ENCODE results near the gene MEDAG. TPM values are rescaled to one million over a fixed set of nuclear protein-coding genes. Genes with fewer than 3 reads are reported as not detected.

MEDAG gene
- polyA plus RNA-seq, 3 donors: 7.4 to 260 (median 152) TPM

DNA sequence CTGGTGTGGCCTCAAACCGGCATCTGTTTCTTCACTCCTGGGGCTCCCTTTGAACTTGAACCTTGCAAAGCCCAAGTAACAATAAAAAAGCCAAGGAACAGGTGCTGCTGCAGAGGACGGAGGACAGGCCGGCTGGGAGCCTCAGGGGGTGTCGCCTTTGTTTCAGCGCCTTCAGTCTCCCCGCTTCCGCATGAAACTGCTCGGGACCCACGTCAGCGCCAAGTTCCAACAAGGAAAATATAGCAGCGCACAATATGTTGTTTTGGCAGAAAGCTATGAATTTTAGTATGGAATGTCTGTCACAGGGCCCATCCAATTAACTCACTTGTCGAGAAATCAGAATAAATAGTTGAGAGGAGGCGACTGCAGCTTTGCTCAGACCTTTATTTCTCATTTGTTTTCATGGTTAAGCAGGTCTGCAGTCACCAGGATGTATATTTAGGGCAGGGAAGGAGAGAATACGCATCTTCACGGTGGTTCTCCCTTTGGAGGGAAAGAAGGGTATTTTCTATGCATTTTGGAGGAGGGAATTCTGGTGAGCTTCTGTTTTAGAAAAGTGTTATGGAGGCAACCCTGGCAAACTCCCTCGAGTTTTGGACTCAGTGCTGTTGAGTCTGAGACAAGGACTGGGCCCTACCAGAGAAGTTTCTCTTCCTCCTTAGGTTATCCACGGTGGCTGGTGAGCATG, 34.3 kb upstream of the MEDAG start:
- WGBS, 3 donors: 91 to 95% (median 94%) methylated on average over 17 of the region's 17 CpGs
- no peak overlapping the region for H3K27ac ChIP-seq (ENCODE audit: low read depth, low read length)

DNA sequence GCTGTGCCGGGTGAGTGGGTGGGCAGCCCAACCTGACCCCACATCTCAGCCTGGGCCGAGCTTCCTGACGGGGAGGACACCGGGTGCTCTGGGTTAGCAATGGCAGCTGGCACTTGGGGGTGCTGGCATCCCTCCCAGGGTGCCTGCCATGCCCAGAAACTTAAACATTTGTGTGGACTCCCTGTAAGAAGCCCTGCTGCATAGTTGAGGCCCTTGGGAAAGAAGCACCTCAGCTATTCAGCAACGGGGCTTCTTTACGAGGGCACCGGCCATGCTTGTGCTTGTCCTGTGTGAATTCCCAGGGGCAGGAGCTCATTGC, 33.8 kb upstream of the MEDAG start:
- H3K27ac ChIP-seq (ENCODE audit: low read depth, low read length): no peak overlapping the region
- 85 to 94% (median 90%) methylated on average over 7 of the region's 7 CpGs for WGBS, 3 donors

DNA sequence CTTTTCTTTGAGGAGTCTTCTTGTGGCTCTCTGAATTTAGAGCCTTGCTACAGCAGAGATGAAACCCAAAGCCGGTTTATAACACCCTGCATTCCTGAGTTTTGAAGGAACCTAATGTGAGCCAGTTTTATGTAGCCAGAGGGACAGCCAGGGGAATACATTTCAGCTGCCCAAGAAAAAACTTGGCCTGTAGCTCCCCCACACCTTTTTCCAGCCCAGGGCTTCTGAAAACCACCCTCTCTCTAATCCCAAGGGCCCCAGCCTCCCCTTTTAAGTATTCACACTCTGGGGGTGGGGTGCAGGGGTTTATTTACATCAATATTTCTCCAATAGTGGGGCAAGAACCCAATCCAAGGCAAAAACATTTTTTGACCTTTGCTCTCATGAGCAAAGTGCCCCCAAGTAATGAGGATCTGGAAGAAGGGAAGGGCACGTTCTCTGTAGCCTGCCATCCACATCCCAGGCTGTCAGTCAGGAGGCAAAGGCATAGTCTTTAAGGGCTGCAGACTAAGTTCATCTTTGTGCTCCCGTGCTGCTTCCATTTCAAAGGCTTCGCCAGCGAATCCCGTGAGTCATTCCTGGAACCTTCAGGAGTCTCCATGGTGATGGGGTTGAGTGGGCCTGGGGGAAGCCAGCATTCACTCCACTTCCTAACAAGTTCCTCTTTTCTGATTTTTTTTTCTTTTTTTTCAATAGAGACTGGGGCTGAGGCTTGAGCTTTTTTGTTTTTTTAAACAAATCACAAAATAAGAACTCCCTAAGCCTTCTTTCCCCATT, 33.2 kb upstream of the MEDAG start:
- WGBS, 3 donors: 25 to 62% (median 28%) methylated on average over 6 of the region's 6 CpGs
- no peak overlapping the region for H3K27ac ChIP-seq (ENCODE audit: low read depth, low read length)

DNA sequence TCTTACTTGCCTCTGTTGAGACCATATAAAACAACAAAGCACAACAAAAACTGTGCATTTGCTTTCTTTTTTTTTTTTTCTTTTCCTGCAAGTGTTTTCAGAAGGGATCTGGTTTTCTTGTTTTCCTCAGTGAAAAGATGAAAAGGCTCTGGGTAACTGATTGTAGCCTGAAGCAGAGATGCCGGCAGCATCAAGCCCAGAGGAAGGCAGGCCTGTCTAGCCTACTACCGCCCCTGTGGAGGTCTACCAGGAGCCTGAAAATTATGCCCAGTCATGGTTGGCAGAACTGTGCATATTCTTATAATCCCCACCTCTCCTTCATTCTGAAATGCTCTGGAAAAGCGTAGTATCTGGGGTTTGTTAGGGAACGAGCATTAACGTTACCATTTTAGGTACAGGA, 32.6 kb upstream of the MEDAG start:
- H3K27ac ChIP-seq (ENCODE audit: low read depth, low read length): no peak overlapping the region
- 65 to 84% (median 72%) methylated on average over 5 of the region's 5 CpGs for WGBS, 3 donors

DNA sequence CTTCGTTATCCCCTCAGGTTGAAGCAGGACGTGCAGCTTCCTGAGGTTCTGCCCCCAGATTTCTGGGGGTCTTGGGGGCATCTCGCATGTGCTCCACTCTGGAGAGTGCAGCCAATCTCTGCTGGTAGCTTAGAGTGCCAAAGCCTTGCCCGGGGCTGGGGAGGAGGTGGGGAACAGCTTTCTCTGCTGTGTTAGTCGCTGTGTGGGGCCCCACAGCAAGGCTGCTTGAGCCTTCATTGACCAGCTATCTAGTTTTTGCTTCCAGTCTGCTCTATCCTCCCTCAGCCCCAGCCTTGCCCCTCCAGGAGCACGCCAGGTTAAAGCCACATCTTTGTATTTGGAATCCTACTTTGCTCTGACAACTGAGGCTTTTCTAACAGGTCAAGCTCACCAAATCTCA, 32.0 kb upstream of the MEDAG start:
- 75 to 80% (median 79%) methylated on average over 6 of the region's 6 CpGs for WGBS, 3 donors
- H3K27ac ChIP-seq (ENCODE audit: low read depth, low read length): no peak overlapping the region

DNA sequence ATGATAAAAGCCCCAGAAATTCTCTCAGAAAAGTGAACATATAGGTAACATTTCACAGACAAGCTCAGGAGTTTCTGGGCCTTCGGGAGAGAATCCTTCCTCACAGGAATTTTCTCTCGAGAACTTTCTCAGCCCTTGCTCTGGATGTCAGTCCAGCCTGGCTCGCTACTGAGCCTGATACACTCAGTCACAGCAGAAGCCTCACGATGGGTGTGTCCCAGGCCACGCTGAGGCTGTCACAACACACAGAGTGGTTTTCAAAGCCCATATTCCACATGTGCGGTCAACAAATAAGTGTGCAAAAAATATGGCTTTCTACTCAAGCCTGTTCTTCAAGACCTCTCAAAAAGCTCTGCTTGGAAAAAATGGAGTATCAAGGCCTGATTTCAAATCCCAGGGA, 31.5 kb upstream of the MEDAG start:
- WGBS, 3 donors: 73 to 82% (median 78%) methylated on average over 6 of the region's 6 CpGs
- H3K27ac ChIP-seq (ENCODE audit: low read depth, low read length): no peak overlapping the region

DNA sequence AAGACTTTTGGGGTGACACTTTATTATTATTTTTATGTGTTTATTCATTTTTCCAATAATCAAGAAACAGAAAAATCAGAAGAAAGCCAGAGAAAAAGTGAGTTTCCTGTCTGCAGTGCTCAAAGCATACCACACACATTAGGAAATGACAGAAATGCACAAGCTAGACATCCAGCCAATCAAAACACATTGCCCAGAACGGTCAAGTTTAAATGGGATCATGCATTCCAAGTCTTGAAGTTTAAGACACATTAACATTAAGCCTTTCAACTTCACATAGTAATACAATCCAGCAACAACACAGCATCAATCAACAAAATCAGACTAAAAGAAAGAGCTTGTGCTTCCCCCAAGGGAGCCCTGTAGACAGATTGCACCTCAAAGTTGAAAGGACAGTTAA, 28.7 kb upstream of the MEDAG start:
- 0 to 25% (median 18%) methylated on average over 1 of the region's 1 CpG for WGBS, 3 donors
- no peak overlapping the region for H3K27ac ChIP-seq (ENCODE audit: low read depth, low read length)

DNA sequence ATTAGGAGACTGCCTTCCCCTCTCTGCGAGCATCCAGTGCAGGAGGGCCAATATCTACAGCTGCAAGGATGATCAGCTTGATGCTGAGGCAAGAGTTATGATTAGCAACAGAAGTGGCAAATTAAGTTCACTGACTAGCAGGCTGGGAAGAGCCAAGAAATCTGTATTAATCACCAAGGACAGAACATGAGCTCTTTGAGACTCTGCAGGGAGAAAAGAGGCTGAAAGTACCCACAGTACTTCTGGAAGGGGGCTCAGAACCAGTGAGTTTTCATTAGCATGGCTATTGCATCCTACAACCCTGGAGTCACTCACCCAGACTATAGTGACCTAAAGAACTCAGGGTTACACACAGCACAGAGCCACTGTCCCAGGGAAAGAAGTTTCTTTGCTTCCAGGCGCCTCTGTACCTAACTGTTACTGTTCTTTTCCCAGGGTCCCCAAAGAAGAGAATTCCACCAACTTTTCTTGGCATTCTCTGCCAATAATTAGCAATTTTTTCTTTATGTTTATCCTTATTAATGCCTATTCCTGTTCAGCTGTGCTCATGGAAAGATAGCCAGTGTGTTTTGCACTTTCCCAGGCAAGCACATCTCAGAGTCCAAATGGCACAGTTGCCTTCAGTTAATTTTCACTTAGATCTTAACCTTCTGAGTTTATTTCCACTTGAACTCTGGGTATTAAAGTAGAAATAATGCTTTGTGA, 25.8 kb upstream of the MEDAG start:
- H3K27ac ChIP-seq (ENCODE audit: low read depth, low read length): no peak overlapping the region
- WGBS, 3 donors: 63 to 86% (median 74%) methylated on average over 2 of the region's 2 CpGs

DNA sequence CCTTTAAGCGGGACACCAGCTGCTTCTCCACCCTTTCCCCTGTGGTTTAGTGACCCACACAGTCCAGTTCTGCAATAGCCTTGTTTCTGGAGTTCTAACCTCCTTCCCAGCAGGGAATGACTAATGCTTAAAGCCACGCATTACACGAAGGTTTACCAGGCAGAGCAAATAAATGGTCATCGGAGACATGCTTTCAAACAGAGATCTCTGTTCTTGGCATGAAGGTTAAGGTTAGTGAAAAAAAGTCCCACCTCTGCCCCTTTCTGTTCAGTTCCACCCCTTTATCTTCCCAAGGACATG, 25.3 kb upstream of the MEDAG start:
- H3K27ac ChIP-seq (ENCODE audit: low read depth, low read length): no peak overlapping the region
- 42 to 61% (median 46%) methylated on average over 4 of the region's 4 CpGs for WGBS, 3 donors

DNA sequence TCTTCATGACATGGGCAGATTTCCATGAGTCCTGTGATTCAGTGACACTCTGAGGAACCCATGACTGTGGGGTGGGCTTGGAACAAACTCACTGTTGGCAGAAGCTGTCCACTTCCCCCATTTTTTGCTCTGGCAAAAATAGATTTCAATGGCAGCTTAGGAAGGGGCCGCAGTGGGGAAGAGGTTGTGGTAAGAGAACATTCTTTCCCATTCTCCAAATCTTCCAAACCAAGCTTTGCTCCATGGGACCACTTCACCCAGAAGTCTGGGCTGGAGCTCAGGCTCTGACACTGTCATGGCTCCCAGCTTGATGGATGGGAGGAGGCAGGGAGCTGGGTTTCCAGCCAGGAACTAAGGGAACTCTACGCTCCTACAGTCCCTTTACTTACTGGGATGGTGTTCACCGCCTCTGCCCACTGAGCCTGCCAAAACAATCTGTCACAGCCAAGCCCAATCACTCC, 24.9 kb upstream of the MEDAG start:
- H3K27ac ChIP-seq (ENCODE audit: low read depth, low read length): peak overlapping the region; percentile 32
- WGBS, 3 donors: 59 to 71% (median 65%) methylated on average over 3 of the region's 3 CpGs

DNA sequence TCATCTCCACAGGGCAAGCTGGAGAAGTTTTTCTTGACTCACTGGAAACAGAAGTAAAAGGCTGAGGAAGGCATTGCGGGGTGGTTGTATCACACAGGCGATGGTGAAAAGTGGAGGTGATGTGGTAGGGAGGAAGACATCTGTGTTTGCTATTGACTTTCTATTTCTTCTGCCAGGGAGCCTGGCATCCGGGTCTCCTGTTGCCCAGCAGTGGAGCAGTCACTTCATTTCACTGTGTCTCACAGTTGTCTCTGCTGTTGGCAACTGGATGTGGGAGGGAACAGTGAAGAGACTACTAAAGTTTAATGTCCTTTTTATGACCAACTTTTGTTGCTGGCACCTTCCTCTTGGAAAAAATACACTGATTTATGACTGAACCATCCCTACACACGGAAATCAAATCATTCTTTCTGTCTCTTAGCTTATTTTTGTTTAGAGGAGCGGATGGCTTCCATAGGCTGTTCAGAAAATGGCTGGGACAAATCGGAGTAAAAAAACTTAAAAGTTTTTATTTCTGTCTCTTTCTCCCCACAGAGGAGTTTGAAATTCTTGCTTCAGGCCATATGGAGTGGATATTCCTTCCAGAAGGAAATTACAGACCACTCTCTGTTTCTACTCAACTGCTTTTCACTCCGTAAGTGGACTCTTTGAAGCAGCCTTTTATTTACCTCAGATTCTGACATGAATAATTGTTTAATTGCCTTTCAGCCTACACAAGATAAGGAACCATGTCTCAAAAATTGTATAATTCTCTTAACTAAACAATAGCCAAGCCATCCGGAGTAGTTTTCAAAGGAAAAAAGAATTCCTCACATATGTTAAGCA, 23.8 kb upstream of the MEDAG start:
- 50 to 67% (median 64%) methylated on average over 8 of the region's 8 CpGs for WGBS, 3 donors
- no peak overlapping the region for H3K27ac ChIP-seq (ENCODE audit: low read depth, low read length)

DNA sequence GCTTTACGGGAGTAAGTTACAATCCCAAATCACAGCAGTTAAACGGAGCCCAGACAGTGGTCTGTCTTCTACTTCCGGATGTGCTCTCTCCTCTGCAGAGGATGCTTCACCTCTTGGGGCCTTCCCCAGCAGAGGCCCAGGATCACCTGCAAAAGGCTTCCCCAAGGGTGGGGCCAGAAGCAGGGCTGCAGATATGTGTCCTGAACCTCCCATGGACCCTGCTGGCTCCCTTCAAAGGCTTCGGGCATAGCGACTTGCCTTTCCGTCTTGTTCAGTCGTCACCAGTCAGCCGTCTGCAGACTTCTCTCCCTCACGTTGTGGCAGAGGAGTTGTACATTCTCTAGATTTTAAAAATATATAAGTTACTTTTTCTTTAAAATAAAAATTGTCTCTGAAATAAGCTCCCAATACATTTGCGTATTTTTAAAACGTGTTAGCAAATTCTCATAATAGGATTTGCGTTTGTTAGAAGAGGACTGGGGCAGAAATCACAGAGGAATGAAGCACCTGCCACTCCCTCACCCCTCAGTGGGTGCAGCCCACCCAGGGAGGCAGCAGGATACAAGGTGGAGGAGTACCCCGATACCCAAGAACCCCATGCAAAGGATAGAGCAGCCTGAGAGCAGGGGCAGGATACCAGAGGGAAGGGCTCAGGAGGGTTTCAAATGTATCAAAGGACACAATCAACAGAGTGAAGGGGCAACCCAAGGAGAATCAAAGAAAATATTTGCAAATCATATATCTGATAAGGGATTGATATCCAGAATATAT, 22.9 kb upstream of the MEDAG start:
- WGBS, 3 donors: 69 to 83% (median 78%) methylated on average over 13 of the region's 13 CpGs
- H3K27ac ChIP-seq (ENCODE audit: low read depth, low read length): no peak overlapping the region

DNA sequence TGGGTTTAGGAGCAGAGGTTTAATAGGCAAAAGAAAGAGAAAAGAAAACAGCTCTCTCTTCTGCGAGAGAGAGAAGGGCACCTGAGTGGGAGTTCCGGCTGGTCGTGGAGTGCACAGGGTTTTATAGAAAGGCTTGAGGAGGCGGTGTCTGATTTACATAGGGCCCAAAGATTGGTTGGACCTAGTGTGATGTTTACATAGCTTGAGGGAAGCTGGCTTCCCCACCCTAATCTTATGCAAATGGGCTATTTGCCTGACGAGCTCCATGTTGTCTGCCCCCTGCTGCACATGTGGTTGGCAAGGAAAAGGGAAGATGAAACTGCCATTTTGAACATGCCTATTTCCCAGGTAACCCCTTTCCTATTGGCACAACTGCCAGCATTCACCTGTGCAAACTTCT, 21.5 kb upstream of the MEDAG start:
- no peak overlapping the region for H3K27ac ChIP-seq (ENCODE audit: low read depth, low read length)
- WGBS, 3 donors: 85 to 90% (median 86%) methylated on average over 5 of the region's 5 CpGs

DNA sequence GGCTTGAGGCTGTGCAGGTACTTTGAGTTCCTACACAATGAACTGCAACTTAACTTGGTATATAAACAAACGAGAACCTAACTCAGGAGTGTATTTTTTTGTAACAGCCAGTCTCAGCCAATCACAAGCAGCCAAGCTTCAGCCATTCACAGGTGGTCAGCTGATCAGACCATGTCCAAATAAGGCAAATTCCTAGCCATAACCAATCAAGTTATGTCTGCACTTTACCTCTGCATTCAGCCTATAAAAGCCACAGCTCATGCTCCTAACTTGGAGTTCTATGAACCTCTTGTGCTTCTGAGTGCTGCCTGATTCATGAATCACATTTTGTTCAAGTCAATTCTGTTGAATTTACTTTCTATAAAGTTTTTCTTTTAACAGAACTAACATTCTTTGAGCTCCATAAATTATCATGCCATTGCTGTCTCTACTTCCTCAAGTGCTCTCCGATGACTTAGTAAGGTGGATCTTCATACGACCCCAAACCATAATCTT, 16.8 kb upstream of the MEDAG start:
- WGBS, 3 donors: 80 to 88% (median 86%) methylated on average over 3 of the region's 3 CpGs
- no peak overlapping the region for H3K27ac ChIP-seq (ENCODE audit: low read depth, low read length)

DNA sequence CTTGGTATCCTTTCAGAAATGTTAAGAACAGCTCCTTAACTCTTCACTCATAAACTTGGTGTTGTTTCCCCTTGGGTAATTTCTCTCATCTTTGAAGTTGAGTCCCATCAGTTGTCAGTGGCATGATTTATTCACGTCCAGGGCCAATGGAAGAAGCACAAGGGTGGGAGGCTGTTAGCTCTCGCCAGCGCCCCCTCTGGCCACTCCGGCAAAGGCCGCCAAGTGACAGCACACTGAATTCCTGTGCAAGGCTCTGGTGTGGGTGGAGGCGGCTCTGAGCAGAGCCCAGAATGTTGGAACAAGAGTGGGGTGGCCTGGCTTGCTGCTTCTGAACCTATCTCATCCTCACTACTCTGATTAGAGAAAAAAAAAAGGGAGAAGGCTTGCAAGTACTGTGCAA, 13.1 kb upstream of the MEDAG start:
- H3K27ac ChIP-seq (ENCODE audit: low read depth, low read length): no peak overlapping the region
- WGBS, 3 donors: 29 to 34% (median 31%) methylated on average over 6 of the region's 6 CpGs

DNA sequence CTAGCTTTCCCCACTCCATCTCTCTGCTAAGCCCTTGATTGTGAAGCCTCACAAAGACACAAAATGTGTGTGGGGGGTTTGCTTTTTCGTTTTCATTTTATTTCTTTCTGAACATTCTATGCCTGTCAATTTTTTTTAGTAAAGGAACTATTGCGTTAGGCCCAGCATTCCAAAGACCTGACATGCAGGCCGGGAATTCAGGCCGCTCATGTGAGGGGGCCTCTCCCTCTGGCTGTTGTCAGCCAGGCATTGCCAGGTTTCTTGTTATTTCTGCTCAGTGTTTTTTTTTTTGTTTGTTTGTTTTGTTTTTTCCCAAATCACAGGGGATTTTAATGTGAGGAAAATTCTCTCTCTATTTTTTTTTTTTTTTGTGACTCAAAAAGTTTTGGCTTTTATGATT, 10.3 kb upstream of the MEDAG start:
- 47 to 64% (median 57%) methylated on average over 4 of the region's 4 CpGs for WGBS, 3 donors

DNA sequence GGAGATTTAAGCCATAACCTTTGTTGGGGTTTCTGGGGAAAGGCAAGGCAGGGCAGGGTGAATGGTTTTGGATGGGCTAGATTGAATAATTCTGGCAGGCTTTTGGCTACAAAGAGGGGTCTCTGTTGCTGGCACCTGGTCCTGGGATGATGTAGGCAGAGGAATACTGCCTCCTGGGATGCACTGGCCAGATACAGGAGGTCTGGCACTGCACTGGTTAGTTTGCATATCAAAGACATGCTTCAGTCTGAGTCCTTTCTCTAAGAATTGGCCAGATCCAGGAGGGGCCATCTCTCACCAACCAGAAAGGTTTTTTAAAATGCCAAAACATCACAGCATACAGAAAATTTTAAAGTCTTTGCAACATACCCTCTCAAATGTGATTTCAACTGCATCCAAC, 8.0 kb upstream of the MEDAG start:
- H3K27ac ChIP-seq (ENCODE audit: low read depth, low read length): no peak overlapping the region

More for the DNA sequence above, 10.3 kb upstream of the MEDAG start:
- H3K27ac ChIP-seq (ENCODE audit: low read depth, low read length): no peak overlapping the region

DNA sequence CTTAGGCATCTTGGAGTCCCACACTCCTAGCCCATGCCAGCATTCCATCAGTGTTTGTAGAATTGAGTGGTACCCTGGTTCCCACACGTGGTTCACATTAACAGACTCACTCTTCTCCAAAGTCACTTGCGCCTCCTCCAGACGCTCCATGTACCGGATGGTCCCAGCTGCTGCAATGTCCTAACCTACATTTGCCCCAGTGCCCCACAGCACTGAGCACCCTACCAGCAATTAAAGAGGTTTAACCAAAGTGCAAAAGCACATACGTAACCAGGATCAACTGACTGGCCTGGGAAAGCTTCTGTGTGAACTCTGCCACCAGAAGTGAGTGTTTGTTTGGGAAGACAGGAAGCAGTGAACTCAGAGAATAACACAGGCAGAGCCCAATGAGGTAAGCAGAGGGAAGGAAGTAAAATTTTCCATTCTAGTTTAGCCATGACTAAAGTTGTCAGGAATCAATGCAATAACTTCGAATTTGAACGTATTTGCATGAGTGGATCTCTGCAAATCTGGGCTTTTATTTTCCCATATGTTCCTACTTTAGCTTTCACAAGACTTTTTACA, 7.3 kb upstream of the MEDAG start:
- no peak overlapping the region for H3K27ac ChIP-seq (ENCODE audit: low read depth, low read length)
- 35 to 56% (median 51%) methylated on average over 7 of the region's 7 CpGs for WGBS, 3 donors
